Erythroblast (primary cell): ENCODE results near the gene EPHB3.

Experiments
- GATA1 ChIP-seq: IDR thresholded peaks from 2 replicates; pipeline ENCODE4 v1.6.1; 2011; ENCODE audit warnings: low read depth, mild to moderate bottlenecking, control low read depth, low read length, moderate library complexity
- POLR2A ChIP-seq: IDR thresholded peaks from 2 replicates; pipeline ENCODE4 v1.6.1; 2011; ENCODE audit warnings: mild to moderate bottlenecking, low read length

DNA sequence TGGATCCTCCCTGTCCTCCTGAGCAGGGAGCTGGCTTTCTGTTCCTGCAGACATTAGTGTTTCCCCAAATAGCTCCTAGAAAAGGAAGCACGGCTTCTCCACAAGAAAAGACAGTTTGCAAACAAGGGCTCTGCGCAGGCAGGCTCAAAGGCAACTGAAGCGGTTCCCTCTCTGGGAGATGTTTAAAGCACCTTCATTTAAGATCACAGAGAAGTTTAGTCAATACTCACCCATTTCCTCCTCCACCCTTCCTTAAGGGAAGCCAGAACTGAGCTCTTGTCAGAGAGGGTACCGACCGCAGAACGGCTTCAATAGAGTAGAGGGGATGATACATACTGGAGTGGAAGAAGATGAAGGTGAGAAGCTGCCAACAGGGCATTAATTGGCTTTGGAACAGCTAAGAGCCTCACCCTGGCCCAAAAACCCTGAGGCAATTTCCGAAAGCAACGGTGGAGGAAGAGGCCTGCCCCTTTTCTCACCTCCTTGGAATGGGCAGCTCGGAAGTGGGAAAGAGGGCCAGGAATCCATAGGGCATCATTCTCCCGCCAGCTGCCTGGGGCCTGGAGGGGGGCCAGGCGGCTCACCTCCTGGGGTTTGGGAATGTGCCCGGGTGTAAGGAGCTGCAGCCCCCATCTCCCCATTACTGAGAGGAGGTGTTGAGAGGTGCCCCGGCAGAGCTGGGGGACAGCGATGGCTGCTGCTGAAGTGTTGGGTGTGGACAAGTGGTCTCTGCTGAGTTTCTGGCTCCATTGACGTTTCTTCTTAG is 4.8 kb upstream of the EPHB3 start:
- TF ChIP-seq POLR2A (no peak), GATA1 (no peak)
